ENCODE measurements around the gene KRTAP12-3.

The KRTAP12-3 gene

GRCh38 chr21:44704636-44705001, 46.9 kb downstream of the KRTAP12-3 start:
- no peak for DNase-seq

DNA sequence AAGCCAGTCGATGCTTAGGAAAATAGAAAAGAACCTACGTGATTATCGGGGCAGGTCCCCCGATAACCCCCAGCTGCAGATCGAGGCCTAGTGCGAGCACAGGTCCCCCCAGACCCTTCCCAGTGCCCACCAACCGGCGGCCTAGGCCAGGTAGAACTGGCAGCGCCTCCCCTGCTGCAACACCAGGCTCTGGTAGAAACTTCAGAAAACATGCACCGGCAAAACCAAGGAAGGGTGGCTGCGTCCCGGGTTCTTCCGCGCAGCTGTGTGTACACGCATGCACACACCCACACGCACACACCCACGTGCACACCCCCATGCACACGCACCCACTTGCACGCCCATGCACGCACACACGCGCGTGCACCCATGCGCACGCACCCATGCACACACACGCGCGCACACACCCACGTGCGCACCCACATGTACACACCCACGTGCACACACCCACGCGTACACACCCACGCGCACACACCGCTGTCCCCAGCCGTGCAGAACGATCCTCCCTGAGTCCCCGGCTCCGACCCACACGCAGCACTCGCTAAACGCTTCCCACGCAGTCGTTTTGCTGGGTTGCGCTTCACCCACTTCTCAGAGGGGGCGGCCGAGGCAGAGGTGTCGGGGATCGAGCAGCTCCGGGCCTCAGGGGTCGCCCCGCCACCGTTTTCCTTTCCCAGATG, 48.4 kb downstream of the KRTAP12-3 start:
- no peak for DNase-seq

DNA sequence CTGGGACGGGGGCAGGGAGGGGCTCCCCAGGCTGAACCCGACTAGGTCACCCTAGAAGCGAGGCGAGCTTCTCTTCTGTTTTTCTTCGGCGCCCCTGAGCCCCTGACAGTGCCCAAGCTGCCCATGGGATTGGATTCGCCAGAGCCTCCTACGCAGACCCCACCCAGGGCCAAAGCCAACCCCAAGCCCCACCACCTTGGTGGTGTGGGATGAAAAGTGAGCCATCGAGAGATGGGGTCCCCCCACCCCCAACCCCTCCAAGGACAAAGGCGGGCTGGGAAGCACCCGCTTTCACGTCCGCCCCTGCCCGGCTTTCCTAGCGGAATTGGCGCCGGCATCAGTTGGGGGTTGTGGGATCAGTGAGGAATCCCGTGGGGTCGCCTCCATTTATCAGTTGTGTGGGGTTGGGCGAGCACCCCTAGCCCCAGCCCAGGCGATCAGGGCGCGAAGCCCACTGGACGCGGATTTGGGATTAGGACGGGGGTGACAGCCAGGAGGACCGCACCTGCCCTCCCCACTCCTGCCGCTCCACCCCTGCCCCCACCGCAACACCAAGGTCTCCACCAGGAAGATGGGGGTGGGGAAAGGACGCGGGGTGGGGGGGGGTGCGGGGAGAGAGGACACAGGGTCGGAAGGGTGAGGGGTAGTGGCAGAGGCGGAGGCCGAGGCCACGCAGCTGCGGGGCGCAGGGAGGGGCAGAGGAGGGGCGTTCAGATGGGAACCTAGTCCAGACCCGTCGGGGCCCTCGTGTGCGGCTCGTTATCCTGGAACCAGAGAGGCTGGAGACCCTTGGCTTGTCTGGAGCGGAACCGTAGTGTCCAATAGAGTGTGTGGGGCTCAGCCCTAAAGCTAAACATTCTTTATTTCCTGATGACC, 49.2 kb downstream of the KRTAP12-3 start:
- no peak for DNase-seq

All from NCI-H2029 treated with DMSO at 0.1 percent for 48 hours (cell line).